ENCODE data around the gene SLC26A11. TPM values are rescaled to one million over a fixed set of nuclear protein-coding genes. Genes with fewer than 3 reads are reported as not detected.

SLC26A11 gene
- total and polyA plus RNA-seq, 2 of the 13 experiments (the other 11 are each of a cell fraction or from before 2014, with no cell fraction given) = 8.7 to 13.2 TPM

DNA sequence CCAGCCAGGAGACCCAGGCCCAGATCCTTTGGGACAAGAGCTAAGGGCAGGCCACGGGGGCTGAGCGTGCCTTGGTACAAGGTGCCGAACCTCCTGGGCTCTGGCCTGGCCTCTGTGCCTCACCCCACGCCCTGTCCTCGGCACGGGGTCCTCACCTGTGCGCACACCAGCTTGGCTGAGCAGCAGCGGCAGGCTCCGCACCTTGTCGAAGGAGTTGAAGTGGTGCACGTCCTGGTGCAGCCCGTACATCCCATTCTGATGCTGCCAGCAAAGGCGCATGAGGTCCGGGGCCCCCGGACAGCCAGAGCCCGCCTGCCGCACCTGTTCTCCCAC, 5.4 kb upstream of the SLC26A11 start:
- H3K36me3 ChIP-seq (replicated peaks in 1 of 2; ENCODE audit: control insufficient read depth in 1 of 2, insufficient read depth in 2 of 2, low read length in 2 of 2) = peaks cover 20 to 45% of the 10 kb centered on the region in 2 experiments
- H3K9ac ChIP-seq (ENCODE audit: insufficient read depth, low read depth, low read length) = no peak overlapping the region
- POLR2A ChIA-PET = no interaction called here
- H4K20me1 ChIP-seq (ENCODE audit: insufficient read depth, low read length) = no peaks in the 10 kb centered on the region
- no peak overlapping the region for H3K4me3 ChIP-seq (replicated peaks in 1 of 3; ENCODE audit: insufficient read depth in 1 of 3, low read depth in 2 of 3, low read length in 3 of 3)
- H2AFZ ChIP-seq (ENCODE audit: low read length) = no peak overlapping the region
- no peaks in the 10 kb centered on the region for H3K27me3 ChIP-seq (ENCODE audit: control insufficient read depth in 1 of 2, insufficient read depth in 2 of 2, low read length in 2 of 2)
- H3K79me2 ChIP-seq (ENCODE audit: insufficient read depth, low read length) = peaks cover 5% of the 10 kb centered on the region
- in situ Hi-C loops (cut with HindIII; ENCODE audit: extremely low pct_ligation_motif_present, low pct_unique_long_range_greater_than_20kb) (no loop called here), intact Hi-C loops (cut with micrococcal nuclease; ENCODE audit: unreplicated experiment) (no loop called here)
- CTCF ChIA-PET (ENCODE audit: low intra/inter-chr PET ratio, low total read pairs) = no interaction called here
- FAIRE-seq = no peak
- no TSS peak for BruUV-seq (replicated peaks)
- no peak for DNase-seq (ENCODE audit: low spot score)
- H3K9me3 ChIP-seq (ENCODE audit: low read length) = no peaks in the 10 kb centered on the region
- H3K4me1 ChIP-seq (ENCODE audit: insufficient read depth, low read length) = peaks cover 16% of the 10 kb centered on the region
- no peak for ATAC-seq
- no peak overlapping the region for H3K27ac ChIP-seq (ENCODE audit: extremely low read length, insufficient read depth, low read length)
- H3K4me2 ChIP-seq (ENCODE audit: low read depth, low read length) = no peak overlapping the region
- WGBS (ENCODE audit: low lambda C conversion rate) = 95% methylated on average over 17 of the region's 17 CpGs
- TF ChIP-seq ZSCAN31 (CRISPR knock-in tag; IDR thresholded peaks at IDR 0.05; ENCODE audit: low read depth) = no peak
- TF ChIP-seq ZNF20 (CRISPR knock-in tag; IDR thresholded peaks at IDR 0.05) = no peak
- TF ChIP-seq AGO2 (optimal IDR thresholded peaks at IDR 0.05; ENCODE audit: low read depth, low read length) = peak; percentile 51
- TF ChIP-seq ZNF768 (CRISPR knock-in tag; IDR thresholded peaks at IDR 0.05) = 0 out of 2 replicates have a peak, but pooled peaks have one; percentile 19
- TF ChIP-seq RBFOX2 (IDR thresholded peaks at IDR 0.05; ENCODE audit: low read depth, low read length) = peak; percentile 36; the same call in 1 of the 2 replicates

GRCh38 chr17:80216473-80217456, 3.5 kb upstream of the SLC26A11 start:
- POLR2A ChIA-PET = no interaction called here
- no peak overlapping the region for H3K4me2 ChIP-seq (ENCODE audit: low read depth, low read length)
- peaks cover 25% of the 10 kb centered on the region for H3K4me1 ChIP-seq (ENCODE audit: insufficient read depth, low read length)
- H4K20me1 ChIP-seq (ENCODE audit: insufficient read depth, low read length) = no peaks in the 10 kb centered on the region
- ATAC-seq (no peak), DNase-seq (ENCODE audit: low spot score) (no peak), FAIRE-seq (no peak)
- WGBS (ENCODE audit: low lambda C conversion rate) = 97% methylated on average over 39 of the region's 40 CpGs
- in situ Hi-C loops (cut with HindIII; ENCODE audit: extremely low pct_ligation_motif_present, low pct_unique_long_range_greater_than_20kb) (no loop called here), intact Hi-C loops (cut with micrococcal nuclease; ENCODE audit: unreplicated experiment) (no loop called here)
- H3K27ac ChIP-seq (ENCODE audit: extremely low read length, insufficient read depth, low read length) = no peak overlapping the region
- H3K27me3 ChIP-seq (ENCODE audit: control insufficient read depth in 1 of 2, insufficient read depth in 2 of 2, low read length in 2 of 2) = no peaks in the 10 kb centered on the region
- H3K79me2 ChIP-seq (ENCODE audit: insufficient read depth, low read length) = peaks cover 9% of the 10 kb centered on the region
- no TSS peak for BruUV-seq (replicated peaks)
- no peak overlapping the region for H2AFZ ChIP-seq (ENCODE audit: low read length)
- no peak overlapping the region for H3K4me3 ChIP-seq (replicated peaks in 1 of 3; ENCODE audit: insufficient read depth in 1 of 3, low read depth in 2 of 3, low read length in 3 of 3)
- H3K9me3 ChIP-seq (ENCODE audit: low read length) = no peaks in the 10 kb centered on the region
- no peak overlapping the region for H3K9ac ChIP-seq (ENCODE audit: insufficient read depth, low read depth, low read length)
- CTCF ChIA-PET (ENCODE audit: low intra/inter-chr PET ratio, low total read pairs) = no interaction called here
- peaks cover 13 to 29% of the 10 kb centered on the region in 2 experiments for H3K36me3 ChIP-seq (replicated peaks in 1 of 2; ENCODE audit: control insufficient read depth in 1 of 2, insufficient read depth in 2 of 2, low read length in 2 of 2)
- TF ChIP-seq, protein P1, sequence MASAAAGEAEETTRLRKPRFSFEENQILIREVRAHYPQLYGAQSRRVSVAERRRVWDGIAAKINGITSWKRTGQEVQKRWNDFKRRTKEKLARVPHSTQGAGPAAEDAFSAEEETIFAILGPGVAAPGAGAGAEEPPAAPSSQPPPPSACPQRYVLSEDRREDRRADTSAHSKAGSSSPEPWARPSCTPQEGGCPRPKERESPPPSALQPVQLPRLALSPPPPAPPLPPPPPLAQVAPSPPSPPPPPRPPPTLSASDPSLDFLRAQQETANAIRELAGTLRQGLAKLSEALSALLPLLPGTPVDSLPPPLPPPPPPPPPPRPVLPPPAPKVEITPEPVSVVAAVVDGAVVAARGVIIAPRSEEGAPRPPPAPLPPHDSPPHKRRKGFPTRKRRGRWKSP (CRISPR knock-in tag; IDR thresholded peaks at IDR 0.05) = no peak
- TF ChIP-seq RXRB (CRISPR knock-in tag; IDR thresholded peaks at IDR 0.05; ENCODE audit: borderline replicate concordance) (no peak), CCDC6 (CRISPR knock-in tag; IDR thresholded peaks at IDR 0.05) (no peak), ZFP37 (CRISPR knock-in tag; IDR thresholded peaks at IDR 0.05; ENCODE audit: borderline replicate concordance) (no peak), JUN (CRISPR knock-in tag; IDR thresholded peaks at IDR 0.05) (no peak), ZNF768 (CRISPR knock-in tag; IDR thresholded peaks at IDR 0.05) (0 out of 2 replicates have a peak, but pooled peaks have one; percentile 12), GLI4 (CRISPR knock-in tag; IDR thresholded peaks at IDR 0.05; ENCODE audit: borderline replicate concordance) (no peak), PTBP1 (IDR thresholded peaks at IDR 0.05; ENCODE audit: low read depth, low read length, poor library complexity, severe bottlenecking) (no peak)
- TF ChIP-seq, protein P2, sequence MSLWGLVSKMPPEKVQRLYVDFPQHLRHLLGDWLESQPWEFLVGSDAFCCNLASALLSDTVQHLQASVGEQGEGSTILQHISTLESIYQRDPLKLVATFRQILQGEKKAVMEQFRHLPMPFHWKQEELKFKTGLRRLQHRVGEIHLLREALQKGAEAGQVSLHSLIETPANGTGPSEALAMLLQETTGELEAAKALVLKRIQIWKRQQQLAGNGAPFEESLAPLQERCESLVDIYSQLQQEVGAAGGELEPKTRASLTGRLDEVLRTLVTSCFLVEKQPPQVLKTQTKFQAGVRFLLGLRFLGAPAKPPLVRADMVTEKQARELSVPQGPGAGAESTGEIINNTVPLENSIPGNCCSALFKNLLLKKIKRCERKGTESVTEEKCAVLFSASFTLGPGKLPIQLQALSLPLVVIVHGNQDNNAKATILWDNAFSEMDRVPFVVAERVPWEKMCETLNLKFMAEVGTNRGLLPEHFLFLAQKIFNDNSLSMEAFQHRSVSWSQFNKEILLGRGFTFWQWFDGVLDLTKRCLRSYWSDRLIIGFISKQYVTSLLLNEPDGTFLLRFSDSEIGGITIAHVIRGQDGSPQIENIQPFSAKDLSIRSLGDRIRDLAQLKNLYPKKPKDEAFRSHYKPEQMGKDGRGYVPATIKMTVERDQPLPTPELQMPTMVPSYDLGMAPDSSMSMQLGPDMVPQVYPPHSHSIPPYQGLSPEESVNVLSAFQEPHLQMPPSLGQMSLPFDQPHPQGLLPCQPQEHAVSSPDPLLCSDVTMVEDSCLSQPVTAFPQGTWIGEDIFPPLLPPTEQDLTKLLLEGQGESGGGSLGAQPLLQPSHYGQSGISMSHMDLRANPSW (CRISPR knock-in tag; IDR thresholded peaks at IDR 0.05; ENCODE audit: borderline replicate concordance) = no peak

Data from HepG2 (cell line).